ENCODE data around the gene PCDH19.
A peak's percentile ranks its signal among the peaks of the same experiment; 100 is the strongest.
"Not testable (repeated sequence)": the region's sequence is repeated elsewhere in the genome, so short reads cannot be mapped to it uniquely, and the experiment has no call there.

The PCDH19 gene, protein sequence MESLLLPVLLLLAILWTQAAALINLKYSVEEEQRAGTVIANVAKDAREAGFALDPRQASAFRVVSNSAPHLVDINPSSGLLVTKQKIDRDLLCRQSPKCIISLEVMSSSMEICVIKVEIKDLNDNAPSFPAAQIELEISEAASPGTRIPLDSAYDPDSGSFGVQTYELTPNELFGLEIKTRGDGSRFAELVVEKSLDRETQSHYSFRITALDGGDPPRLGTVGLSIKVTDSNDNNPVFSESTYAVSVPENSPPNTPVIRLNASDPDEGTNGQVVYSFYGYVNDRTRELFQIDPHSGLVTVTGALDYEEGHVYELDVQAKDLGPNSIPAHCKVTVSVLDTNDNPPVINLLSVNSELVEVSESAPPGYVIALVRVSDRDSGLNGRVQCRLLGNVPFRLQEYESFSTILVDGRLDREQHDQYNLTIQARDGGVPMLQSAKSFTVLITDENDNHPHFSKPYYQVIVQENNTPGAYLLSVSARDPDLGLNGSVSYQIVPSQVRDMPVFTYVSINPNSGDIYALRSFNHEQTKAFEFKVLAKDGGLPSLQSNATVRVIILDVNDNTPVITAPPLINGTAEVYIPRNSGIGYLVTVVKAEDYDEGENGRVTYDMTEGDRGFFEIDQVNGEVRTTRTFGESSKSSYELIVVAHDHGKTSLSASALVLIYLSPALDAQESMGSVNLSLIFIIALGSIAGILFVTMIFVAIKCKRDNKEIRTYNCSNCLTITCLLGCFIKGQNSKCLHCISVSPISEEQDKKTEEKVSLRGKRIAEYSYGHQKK (N-terminal part only)

GRCh38 chrX:100409610-100410590 is at the start of gene PCDH19:
TSS of gene PCDH19 (minus strand) at chrX:100410273. CDS start at chrX:100408597, 1,676 bp downstream.
- FAIRE-seq, result no peak
- DNase-seq (ENCODE audit: low spot score), result no peak

- DNase-seq (ENCODE audit: low spot score) (no peak), FAIRE-seq (no peak)
Measured at GRCh38 chrX:100449696-100450608, 39.9 kb upstream of the PCDH19 start.

- DNase-seq (ENCODE audit: low spot score) (no peak), FAIRE-seq (no peak)
Measured at GRCh38 chrX:100447655-100448397, 37.8 kb upstream of the PCDH19 start.

- DNase-seq (ENCODE audit: low spot score), result no peak
- no peak for FAIRE-seq
Measured at GRCh38 chrX:100445593-100445992, 35.5 kb upstream of the PCDH19 start.

DNA sequence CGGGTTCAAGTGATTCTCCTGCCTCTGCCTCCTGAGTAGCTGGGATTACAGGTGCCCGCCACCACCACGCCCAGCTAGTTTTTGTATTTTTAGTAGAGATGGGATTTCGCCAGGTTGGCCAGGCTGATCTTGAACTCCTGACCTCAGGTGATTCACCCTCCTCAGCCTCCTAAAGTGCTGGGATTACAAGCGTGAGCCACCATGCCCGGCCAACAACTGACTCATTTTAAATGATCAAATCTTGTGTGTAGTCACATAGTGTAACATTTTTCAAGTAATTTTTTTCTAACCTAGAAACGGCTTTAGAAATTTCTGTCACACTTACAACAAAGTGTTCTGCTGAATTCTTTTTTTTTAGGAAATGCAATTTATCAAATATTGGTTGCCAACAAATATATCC is 31.2 kb upstream of the PCDH19 start:
- FAIRE-seq; DNase-seq (ENCODE audit: low spot score): not testable (repeated sequence)

- DNase-seq (ENCODE audit: low spot score) (no peak), FAIRE-seq (no peak)
Measured at GRCh38 chrX:100440006-100440405, 29.9 kb upstream of the PCDH19 start.

DNA sequence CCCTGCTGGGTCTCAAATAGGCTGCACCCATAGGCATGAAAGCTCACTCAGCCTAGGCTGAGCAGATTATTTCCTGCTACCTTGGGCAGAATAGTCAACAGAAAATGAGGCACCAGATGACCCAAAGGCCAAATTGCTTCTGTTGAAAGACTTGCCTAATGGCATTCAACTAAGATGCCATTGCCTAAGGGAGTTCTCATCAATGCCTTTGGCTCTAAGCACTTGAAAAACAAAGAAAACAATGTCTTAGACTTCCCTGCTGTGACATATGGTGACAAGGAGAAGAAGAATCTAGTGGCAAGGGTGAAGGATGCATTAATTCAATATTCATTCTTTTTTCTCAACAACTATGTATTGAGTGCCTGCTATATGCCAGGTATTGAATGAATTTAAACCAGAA is 25.7 kb upstream of the PCDH19 start:
- DNase-seq (ENCODE audit: low spot score) (no peak), FAIRE-seq (no peak)

DNA sequence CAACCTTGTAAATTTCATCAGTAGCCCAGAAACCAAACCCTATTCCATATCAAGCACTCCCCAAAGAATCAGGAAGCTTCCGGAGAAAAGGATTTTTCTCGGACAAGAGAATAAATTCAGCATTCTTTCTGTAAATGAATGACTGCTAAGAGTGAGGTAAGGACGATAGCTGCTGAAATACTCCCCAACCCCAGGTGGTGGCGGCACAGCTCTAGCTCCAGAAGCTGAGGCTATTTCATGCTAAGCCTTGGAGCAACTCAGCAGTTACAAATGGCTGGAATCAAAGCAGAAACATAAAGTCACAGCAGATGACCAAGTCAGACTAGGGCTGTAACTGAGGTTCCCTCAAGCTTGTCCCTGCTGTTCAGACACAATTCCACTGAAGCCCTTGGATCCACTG is 13.9 kb upstream of the PCDH19 start:
- DNase-seq (ENCODE audit: low spot score), result no peak

GRCh38 chrX:100418556-100418955 is 8.5 kb upstream of the PCDH19 start:
- FAIRE-seq (no peak), DNase-seq (ENCODE audit: low spot score) (no peak)

More for the DNA sequence above, 13.9 kb upstream of the PCDH19 start:
- FAIRE-seq, result no peak

GRCh38 chrX:100417681-100418080 is 7.6 kb upstream of the PCDH19 start:
- FAIRE-seq, result no peak
- DNase-seq (ENCODE audit: low spot score), result no peak

- FAIRE-seq, result peak; percentile 51
- peak; percentile 21 for DNase-seq (ENCODE audit: low spot score)
Measured at GRCh38 chrX:100413229-100413628, 3.2 kb upstream of the PCDH19 start.

DNA sequence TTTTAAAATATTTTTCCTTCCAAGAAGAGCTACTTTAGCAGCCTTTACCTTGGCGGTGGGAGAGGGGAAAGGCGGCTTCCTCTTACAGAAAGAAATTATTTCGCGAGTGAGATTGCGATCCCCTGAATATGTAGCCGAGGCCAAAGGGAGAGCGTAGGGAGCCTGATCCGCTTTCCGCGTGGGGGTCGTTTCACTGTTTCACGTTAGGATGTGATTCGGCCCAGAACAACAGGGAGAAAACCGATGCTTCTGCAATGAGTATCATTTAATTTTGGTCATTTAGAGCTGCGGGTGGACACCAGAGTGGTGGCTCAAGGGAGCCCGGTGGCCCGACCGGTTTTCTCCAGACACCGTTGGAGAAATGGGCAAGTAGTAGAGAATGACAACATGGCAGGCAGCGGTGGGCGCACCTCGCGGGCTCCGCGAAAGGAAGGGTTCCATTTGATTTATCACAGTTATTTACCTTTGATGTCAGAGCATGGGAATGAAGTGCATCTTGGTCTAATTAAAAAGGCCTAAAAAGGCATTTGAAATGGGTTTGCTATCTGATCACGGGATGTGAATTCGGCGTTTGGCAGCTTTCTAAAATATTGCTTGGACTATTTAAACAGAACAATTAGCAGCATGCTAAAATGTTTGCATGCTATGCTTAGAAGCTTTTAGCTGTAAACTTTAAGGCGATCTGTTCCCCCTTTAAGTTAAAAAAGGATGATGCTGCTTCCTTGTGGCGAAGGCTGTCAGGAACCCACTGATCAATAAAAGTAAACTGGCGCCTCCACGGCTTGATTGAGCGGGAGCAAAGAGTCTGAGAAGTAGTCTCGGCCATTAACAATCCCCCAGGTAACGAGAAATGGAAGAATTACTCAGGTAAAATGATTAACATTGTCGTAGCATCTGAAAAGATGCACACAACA is 2.0 kb upstream of the PCDH19 start:
- FAIRE-seq (no peak), DNase-seq (ENCODE audit: low spot score) (no peak)

- no peak for DNase-seq (ENCODE audit: low spot score)
- no peak for FAIRE-seq
Measured at GRCh38 chrX:100410901-100411801, 1.1 kb upstream of the PCDH19 start.

- FAIRE-seq (no peak), DNase-seq (ENCODE audit: low spot score) (no peak)
Measured at GRCh38 chrX:100408713-100409609, 1.1 kb downstream of the PCDH19 start.

DNA sequence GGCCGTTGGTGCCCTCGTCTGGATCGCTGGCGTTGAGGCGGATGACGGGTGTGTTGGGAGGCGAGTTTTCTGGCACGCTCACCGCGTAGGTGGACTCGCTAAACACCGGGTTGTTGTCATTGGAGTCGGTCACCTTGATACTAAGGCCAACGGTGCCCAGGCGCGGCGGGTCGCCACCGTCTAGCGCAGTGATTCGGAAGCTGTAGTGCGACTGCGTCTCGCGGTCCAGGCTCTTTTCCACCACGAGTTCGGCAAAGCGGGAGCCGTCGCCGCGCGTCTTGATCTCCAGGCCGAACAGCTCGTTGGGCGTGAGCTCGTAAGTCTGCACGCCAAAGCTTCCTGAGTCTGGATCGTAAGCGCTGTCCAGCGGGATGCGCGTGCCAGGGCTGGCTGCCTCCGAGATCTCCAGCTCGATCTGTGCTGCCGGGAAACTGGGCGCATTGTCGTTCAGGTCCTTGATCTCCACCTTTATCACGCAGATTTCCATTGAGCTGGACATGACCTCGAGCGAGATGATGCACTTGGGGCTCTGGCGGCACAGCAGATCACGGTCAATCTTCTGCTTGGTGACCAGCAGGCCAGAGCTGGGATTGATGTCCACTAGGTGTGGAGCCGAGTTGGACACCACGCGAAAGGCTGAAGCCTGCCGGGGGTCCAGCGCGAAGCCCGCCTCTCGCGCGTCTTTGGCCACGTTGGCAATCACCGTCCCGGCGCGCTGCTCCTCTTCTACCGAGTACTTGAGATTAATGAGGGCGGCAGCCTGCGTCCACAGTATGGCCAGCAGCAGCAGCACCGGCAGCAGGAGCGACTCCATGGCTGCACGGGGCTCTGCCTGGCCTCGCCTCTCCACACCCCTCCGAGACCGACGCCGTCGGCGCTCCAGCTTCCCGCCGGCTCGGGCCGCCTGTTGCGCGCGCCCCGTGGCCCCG is 2.0 kb downstream of the PCDH19 start:
- DNase-seq (ENCODE audit: low spot score), result no peak
- FAIRE-seq, result no peak

Measured in RCC 7860 (cell line).